Kidney epithelial cell (primary cell): Measurements from ENCODE around the gene GUCA1A. TPM values are rescaled to one million over a fixed set of nuclear protein-coding genes. Genes with fewer than 3 reads are reported as not detected.
"Not testable (repeated sequence)": the region's sequence is repeated elsewhere in the genome, so short reads cannot be mapped to it uniquely, and the experiment has no call there.

ENCODE experiments used
- DNase-seq: peaks from one replicate; pipeline ENCODE4 v3.0.0-alpha.2; 2010; ENCODE audit warnings: low read depth
- H3K27me3 ChIP-seq: 2 replicates; pipeline ENCODE4 v1.6.0; 2011; ENCODE audit warnings: low read length; ENCODE audit not compliant: control insufficient read depth, insufficient read depth
- H3K36me3 ChIP-seq: 2 replicates; pipeline ENCODE4 v1.5.1; 2011; ENCODE audit warnings: low read length; ENCODE audit not compliant: control insufficient read depth, insufficient read depth
- H3K4me3 ChIP-seq: 2 replicates; pipeline ENCODE4 v1.5.1; 2011; ENCODE audit warnings: low read depth, mild to moderate bottlenecking, control low read depth, low read length
- total RNA-seq: library from RNA; depleted of rRNA; stranded (reverse); fragments of >200 nt; gene quantifications from 2 replicates; pipeline ENCODE4 v1.2.3, GENCODE V29; 2015
- TF ChIP-seq, protein P1 (sequence below): IDR thresholded peaks from 2 replicates; pipeline ENCODE4 v1.5.1; 2011; ENCODE audit warnings: mild to moderate bottlenecking, moderate library complexity, low read length, control low read depth, inconsistent platforms; ENCODE audit not compliant: insufficient read depth, poor library complexity, severe bottlenecking

The GUCA1A gene
- total RNA-seq, 1 donor from 2014 or later = 0.25 TPM

- H3K36me3 ChIP-seq = peaks cover 1% of the 10 kb centered on the region
- TF ChIP-seq, protein P1, sequence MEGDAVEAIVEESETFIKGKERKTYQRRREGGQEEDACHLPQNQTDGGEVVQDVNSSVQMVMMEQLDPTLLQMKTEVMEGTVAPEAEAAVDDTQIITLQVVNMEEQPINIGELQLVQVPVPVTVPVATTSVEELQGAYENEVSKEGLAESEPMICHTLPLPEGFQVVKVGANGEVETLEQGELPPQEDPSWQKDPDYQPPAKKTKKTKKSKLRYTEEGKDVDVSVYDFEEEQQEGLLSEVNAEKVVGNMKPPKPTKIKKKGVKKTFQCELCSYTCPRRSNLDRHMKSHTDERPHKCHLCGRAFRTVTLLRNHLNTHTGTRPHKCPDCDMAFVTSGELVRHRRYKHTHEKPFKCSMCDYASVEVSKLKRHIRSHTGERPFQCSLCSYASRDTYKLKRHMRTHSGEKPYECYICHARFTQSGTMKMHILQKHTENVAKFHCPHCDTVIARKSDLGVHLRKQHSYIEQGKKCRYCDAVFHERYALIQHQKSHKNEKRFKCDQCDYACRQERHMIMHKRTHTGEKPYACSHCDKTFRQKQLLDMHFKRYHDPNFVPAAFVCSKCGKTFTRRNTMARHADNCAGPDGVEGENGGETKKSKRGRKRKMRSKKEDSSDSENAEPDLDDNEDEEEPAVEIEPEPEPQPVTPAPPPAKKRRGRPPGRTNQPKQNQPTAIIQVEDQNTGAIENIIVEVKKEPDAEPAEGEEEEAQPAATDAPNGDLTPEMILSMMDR = no peak
- no peaks in the 10 kb centered on the region for H3K27me3 ChIP-seq
- no peak for DNase-seq
- no peak overlapping the region for H3K4me3 ChIP-seq
Measured at GRCh38 chr6:42211726-42212125, 38.6 kb downstream of the GUCA1A start.

- DNase-seq = no peak
- H3K27me3 ChIP-seq = no peaks in the 10 kb centered on the region
- H3K36me3 ChIP-seq = peaks cover 1% of the 10 kb centered on the region
- no peak overlapping the region for H3K4me3 ChIP-seq
- TF ChIP-seq, protein P1 = no peak
Measured at GRCh38 chr6:42212442-42212841, 39.3 kb downstream of the GUCA1A start.

DNA sequence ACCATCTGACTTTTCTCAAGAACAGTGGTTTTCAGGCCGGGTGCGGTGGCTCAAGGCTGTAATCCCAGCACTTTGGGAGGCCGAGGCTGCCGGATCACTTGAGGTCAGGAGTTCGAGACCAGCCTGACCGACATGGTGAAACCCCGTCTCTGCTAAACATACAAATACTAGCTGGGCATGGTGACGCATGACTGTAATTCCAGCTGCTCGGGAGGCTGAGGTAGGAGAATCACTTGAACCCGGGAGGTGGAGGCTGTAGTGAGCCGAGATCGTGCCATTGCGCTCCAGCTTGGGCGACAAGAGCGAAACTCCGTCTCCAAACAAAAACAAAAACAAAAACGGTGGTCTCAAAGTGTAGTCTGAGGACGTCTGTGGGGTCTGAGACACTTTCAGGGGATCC, 43.3 kb downstream of the GUCA1A start:
- DNase-seq, H3K27me3 ChIP-seq, H3K36me3 ChIP-seq: not testable (repeated sequence)
- peak overlapping the region; percentile 90 for H3K4me3 ChIP-seq

DNA sequence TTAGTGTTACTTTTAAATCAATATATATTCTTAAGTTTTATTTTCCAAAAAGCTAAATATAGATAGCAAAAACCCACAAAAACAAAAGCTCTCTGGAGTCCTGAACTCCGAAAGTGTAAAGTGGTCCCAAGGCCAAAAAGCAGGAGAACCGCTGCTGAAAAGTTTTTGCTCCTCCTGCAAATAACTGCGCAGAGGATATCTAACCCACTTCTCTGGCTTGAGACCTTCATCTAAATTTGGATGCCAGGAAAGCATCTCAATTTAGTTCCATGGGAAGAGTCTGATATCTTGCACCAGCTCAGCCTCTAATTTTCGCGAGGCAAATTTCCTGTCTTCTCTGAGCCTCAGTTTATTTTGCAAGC, 44.0 kb downstream of the GUCA1A start:
- Histone ChIP-seq H3K27me3 (no peaks in the 10 kb centered on the region), H3K36me3 (no peaks in the 10 kb centered on the region), H3K4me3 (peak overlapping the region; percentile 90)
- TF ChIP-seq, protein P1 = no peak
- no peak for DNase-seq

DNA sequence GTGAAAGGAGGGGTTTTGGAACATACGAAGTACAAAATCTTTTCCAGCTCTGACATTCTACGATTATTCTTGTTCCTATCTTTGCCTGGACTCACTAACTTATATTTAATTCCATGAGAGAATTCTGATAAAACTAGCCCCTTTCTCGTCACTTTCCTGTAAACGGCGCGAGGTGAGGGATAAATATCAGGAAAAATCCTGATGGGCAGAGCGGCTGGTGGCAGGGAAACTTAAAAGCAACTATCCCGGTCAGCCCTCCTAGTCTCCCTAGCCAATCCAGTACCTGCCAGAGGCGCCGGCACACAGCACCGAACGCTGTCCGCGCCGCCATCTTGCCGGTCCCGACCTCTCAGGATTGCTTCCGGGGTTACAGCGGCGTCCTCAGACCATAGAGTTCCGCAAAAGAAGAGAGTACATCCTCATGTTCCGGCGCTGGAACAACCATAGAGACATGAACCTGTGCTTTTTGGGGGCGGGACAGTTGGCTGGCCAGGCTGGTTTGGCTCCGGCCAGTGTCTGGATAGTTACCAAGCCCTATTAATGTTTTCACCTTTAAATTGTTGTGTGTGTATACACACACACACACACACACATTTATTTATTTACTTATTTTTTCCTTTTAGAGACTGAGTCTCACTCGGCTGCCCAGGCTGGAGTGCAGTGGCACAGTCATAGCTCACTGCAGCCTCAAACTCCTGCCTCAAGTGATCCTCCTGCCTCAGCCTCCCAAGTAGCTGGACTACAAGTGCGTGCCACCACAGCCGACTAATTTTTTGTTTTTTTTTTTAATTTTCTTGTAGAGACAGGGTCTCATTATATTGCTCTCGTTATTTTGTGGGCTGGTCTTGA, 44.6 kb downstream of the GUCA1A start, which contains the start of gene MRPS10:
TSS of gene MRPS10 (minus strand) at position 343 of the 849 bp plus-strand sequence. CDS start at position 331, 12 bp downstream.
- TF ChIP-seq, protein P1 = no peak
- no peaks in the 10 kb centered on the region for H3K27me3 ChIP-seq
- DNase-seq = peak; percentile 80
- peak within 1 kb of the TSS; percentile 90 for H3K4me3 ChIP-seq
- H3K36me3 ChIP-seq = no peaks in the 10 kb centered on the region

DNA sequence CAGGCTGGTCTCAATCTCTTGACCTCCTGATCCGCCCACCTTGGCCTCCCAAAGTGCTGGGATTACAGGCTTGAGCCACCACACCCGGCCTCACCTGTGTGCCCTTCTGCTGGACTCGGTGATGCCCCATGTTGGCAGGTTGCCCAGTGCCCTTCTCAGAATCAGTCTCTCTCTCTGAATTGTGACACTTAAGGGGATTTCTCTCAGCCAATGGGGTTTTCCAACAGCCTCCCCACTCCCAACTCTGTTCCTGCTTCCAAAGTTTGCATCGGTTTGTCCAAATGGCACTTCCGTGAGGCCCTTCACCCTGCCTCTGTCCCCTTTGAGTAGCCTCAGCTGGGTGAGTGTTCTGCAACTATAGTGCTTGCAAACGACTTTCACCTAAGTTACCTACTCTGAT, 47.6 kb downstream of the GUCA1A start:
- Histone ChIP-seq H3K36me3 (no peaks in the 10 kb centered on the region), H3K27me3 (no peaks in the 10 kb centered on the region), H3K4me3 (no peak overlapping the region)
- DNase-seq = no peak
- TF ChIP-seq, protein P1 = no peak
